PC-3 (cell line): Measurements from ENCODE around the gene TBX10. TPM values are rescaled to one million over a fixed set of nuclear protein-coding genes. Genes with fewer than 3 reads are reported as not detected.
A peak's percentile ranks its signal among the peaks of the same experiment; 100 is the strongest.

ENCODE experiments used
- ATAC-seq: fragments of 200-7000 bp; cut with Tn5 transposase; 2 replicates; pipeline ENCODE4 v1.9.1; 2020; ENCODE audit warnings: mild to moderate bottlenecking, moderate library complexity
- BruUV-seq: library from RNA; stranded (reverse); fragments of 400-500 nt; replicated peaks from 2 replicates; lab custom pipeline; 2021; lab: Mats Ljungman, UMichigan
- CTCF ChIA-PET: fragments of 300-600 bp; sonication (Branson Sonifier 250); formaldehyde crosslinking; loops from one replicate; lab custom pipeline; 2022; ENCODE audit warnings: antibody characterized with exemption; lab: Charles Lee
- POLR2A ChIA-PET: fragments of 300-600 bp; sonication (Branson Sonifier 250); formaldehyde crosslinking; loops from one replicate; lab custom pipeline; 2022; ENCODE audit warnings: antibody characterized with exemption; ENCODE audit not compliant: unreplicated experiment; lab: Charles Lee
- DNase-seq: peaks from one replicate; pipeline ENCODE4 v3.0.0-alpha.2; 2015
- H2AFZ ChIP-seq: fragments of 300-600 bp; sonication (generic); 2 replicates; pipeline ENCODE4 v1.6.0; 2016; ENCODE audit warnings: antibody characterized with exemption, low read length
- H3F3A ChIP-seq: fragments of 300-600 bp; sonication (generic); one replicate; pipeline ENCODE4 v1.6.0; 2017; ENCODE audit warnings: antibody characterized with exemption, low read length, control low read depth, mild to moderate bottlenecking; ENCODE audit not compliant: unreplicated experiment
- H3K27ac ChIP-seq: fragments of 300-600 bp; sonication (generic); 2 replicates; pipeline ENCODE4 v1.5.1; 2016; ENCODE audit warnings: mild to moderate bottlenecking, low read length
- H3K27me3 ChIP-seq: fragments of 300-600 bp; sonication (generic); 2 replicates; pipeline ENCODE4 v1.6.1; 2016; ENCODE audit warnings: low read length, mixed read lengths
- H3K36me3 ChIP-seq: fragments of 300-600 bp; sonication (generic); 2 replicates; pipeline ENCODE4 v1.6.1; 2016; ENCODE audit warnings: low read depth, mixed run types, low read length, mixed read lengths
- H3K4me1 ChIP-seq: fragments of 300-600 bp; sonication (generic); 2 replicates; pipeline ENCODE4 v1.5.1; 2016; ENCODE audit warnings: low read length; ENCODE audit not compliant: insufficient read depth
- H3K4me2 ChIP-seq: fragments of 300-600 bp; sonication (generic); 2 replicates; pipeline ENCODE4 v1.6.0; 2016; ENCODE audit warnings: low read length
- H3K4me3 ChIP-seq: fragments of 300-600 bp; sonication (generic); 2 replicates; pipeline ENCODE4 v1.5.1; 2016; ENCODE audit warnings: mild to moderate bottlenecking, low read length, mixed read lengths
- H3K79me2 ChIP-seq: fragments of 300-600 bp; sonication (generic); 2 replicates; pipeline ENCODE4 v1.6.1; 2017; ENCODE audit warnings: low read length, mixed read lengths
- H3K9ac ChIP-seq: fragments of 300-600 bp; sonication (generic); 2 replicates; pipeline ENCODE4 v1.6.0; 2016; ENCODE audit warnings: mild to moderate bottlenecking, low read length
- H3K9me2 ChIP-seq: fragments of 300-600 bp; sonication (generic); replicated peaks from 2 replicates; pipeline ENCODE4 v1.6.1; 2016; ENCODE audit warnings: mixed run types, low read length, mixed read lengths
- H3K9me3 ChIP-seq: fragments of 300-600 bp; sonication (generic); 2 replicates; pipeline ENCODE4 v1.6.1; 2016; ENCODE audit warnings: low read length, mixed read lengths
- H4K20me1 ChIP-seq: fragments of 300-600 bp; sonication (generic); 2 replicates; pipeline ENCODE4 v1.6.1; 2016; ENCODE audit warnings: low read length, mixed read lengths
- EZH2 ChIP-seq: fragments of 300-600 bp; sonication (generic); IDR thresholded peaks from one replicate; pipeline ENCODE4 v1.6.1; 2017; ENCODE audit warnings: antibody characterized with exemption, mild to moderate bottlenecking, low read length; ENCODE audit not compliant: unreplicated experiment
- EZH2phosphoT487 ChIP-seq: fragments of 300-600 bp; sonication (generic); IDR thresholded peaks from 2 replicates; pipeline ENCODE4 v1.6.1; 2018; ENCODE audit warnings: mild to moderate bottlenecking, antibody characterized with exemption, low read length, borderline replicate concordance
- intact Hi-C: fragments of 100-400 bp; cut with micrococcal nuclease; formaldehyde crosslinking; loops from 2 replicates; pipeline ENCODE4 v1.9.0; 2023
- total RNA-seq: library from RNA; depleted of rRNA; stranded (reverse); fragments of >200 nt; gene quantifications from 2 replicates; pipeline ENCODE4 v1.2.3, GENCODE V29; 2014
- TF ChIP-seq, protein P1 (sequence below): fragments of 300-600 bp; sonication (generic); conservative IDR thresholded peaks from 2 replicates; pipeline ENCODE4 v1.5.1; 2017; ENCODE audit warnings: antibody characterized with exemption, low read depth, mild to moderate bottlenecking, low read length

TBX10 gene
- total RNA-seq, 1 experiment from 2014 or later, result not detected

DNA sequence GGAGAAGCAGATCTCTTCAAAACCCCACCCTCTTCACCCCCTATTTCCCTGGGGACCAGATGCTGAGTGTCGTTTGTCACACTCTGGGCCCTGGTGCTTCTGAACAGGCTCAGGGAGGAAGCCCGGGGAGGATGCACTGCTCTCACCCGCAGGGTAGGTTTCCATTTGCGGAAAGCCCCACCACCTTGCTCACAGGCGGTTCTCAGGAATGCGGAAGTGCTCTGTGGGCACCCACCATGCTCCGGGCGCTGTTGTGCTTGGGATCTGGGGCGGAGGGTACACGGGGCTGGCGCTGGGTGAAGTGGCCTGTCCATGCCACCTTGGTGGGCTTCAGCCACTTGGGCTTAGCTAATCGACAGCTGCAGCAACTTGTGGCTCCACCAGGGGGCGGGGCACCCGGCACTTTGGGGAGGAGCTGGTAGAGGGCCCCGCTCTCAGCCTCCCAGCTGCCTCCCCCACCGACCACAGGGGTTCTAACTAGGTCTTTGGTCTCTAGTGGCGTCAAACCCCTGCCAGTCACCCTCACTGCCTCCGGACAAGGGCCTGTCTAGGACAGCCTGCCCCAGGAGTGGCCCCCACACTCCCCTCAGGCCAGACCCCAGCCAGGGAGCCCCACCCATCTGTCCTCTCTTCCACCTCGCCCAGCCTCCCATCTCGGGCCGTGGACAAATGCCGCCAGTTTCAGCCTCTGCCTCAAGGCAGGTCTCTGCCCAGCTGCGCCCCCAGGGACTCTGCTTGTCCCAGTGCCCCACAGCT is 25.4 kb downstream of the TBX10 start:
- Histone ChIP-seq H3K4me2 (no peak overlapping the region), H3K36me3 (peaks cover 18% of the 10 kb centered on the region), H3K4me3 (no peak overlapping the region), H3F3A (no peaks in the 10 kb centered on the region), H3K9me2 (no peaks in the 10 kb centered on the region), H3K79me2 (no peaks in the 10 kb centered on the region), H3K27me3 (no peaks in the 10 kb centered on the region), H3K9ac (no peak overlapping the region), H4K20me1 (no peaks in the 10 kb centered on the region), H3K9me3 (no peaks in the 10 kb centered on the region), H2AFZ (no peak overlapping the region), H3K27ac (no peak overlapping the region), H3K4me1 (no peaks in the 10 kb centered on the region)
- POLR2A ChIA-PET, result no interaction called here
- TF ChIP-seq EZH2phosphoT487, result no peak
- TF ChIP-seq, protein P1, sequence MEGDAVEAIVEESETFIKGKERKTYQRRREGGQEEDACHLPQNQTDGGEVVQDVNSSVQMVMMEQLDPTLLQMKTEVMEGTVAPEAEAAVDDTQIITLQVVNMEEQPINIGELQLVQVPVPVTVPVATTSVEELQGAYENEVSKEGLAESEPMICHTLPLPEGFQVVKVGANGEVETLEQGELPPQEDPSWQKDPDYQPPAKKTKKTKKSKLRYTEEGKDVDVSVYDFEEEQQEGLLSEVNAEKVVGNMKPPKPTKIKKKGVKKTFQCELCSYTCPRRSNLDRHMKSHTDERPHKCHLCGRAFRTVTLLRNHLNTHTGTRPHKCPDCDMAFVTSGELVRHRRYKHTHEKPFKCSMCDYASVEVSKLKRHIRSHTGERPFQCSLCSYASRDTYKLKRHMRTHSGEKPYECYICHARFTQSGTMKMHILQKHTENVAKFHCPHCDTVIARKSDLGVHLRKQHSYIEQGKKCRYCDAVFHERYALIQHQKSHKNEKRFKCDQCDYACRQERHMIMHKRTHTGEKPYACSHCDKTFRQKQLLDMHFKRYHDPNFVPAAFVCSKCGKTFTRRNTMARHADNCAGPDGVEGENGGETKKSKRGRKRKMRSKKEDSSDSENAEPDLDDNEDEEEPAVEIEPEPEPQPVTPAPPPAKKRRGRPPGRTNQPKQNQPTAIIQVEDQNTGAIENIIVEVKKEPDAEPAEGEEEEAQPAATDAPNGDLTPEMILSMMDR, result peak; percentile 79
- no peak for TF ChIP-seq EZH2
- ATAC-seq (peak; percentile 55), DNase-seq (peak; percentile 53)
- CTCF ChIA-PET, result interaction anchor here (0.6 to 1.1 kb wide), 6 partner anchors 16 to 44 kb away, joined by 3 to 7 read pairs (median 3); partner anchors contain the start of genes GSTP1 and NUDT8
- intact Hi-C loops, result no loop called here
- BruUV-seq, result no TSS peak

DNA sequence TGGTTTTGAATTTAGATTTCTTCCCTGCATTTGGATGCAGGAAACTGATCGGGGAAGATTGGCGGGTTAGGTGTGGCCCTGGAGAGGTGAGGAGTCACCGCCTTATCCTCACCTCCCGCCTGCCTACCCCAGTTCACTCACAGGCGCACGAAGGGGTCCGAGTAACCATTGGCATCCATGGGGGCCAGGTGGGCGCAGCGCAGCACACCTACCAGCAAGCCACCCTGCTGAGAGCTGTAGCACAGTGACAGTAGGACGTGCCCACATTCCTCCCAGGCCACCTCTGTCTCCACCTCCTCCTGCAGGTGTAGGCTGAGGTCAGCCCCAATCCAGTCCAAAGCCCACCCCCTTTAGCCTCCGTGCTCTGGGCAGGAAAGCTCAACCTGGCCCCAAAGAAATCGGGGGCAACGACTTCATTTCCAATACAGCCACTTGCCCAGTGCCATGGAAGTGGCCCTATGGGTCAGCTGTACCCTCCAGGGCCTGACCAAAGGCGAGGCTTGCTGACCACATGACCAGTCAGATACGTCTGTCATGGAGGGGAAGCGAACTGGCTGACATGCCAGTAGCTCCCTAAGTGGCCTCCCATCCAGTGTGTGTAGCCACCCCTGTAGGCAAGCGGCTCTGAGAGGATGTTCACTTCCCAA is 26.1 kb downstream of the TBX10 start:
- Histone ChIP-seq H3K36me3 (peaks cover 25% of the 10 kb centered on the region), H4K20me1 (no peaks in the 10 kb centered on the region), H3K79me2 (peaks cover 6% of the 10 kb centered on the region), H3K9me2 (no peaks in the 10 kb centered on the region), H3K9ac (no peak overlapping the region), H3K4me1 (no peaks in the 10 kb centered on the region; the same call in 1 of the 2 replicates), H2AFZ (no peak overlapping the region), H3K9me3 (no peaks in the 10 kb centered on the region), H3K27me3 (no peaks in the 10 kb centered on the region), H3K27ac (no peak overlapping the region), H3K4me2 (no peak overlapping the region), H3F3A (no peaks in the 10 kb centered on the region), H3K4me3 (no peak overlapping the region)
- POLR2A ChIA-PET, result no interaction called here
- BruUV-seq, result no TSS peak
- DNase-seq, result no peak
- no peak for ATAC-seq
- TF ChIP-seq EZH2 (no peak), EZH2phosphoT487 (no peak)
- TF ChIP-seq, protein P1, result no peak
- CTCF ChIA-PET, result interaction anchor here (0.6 to 1.1 kb wide), 5 partner anchors 16 to 44 kb away, joined by 3 to 7 read pairs (median 3); partner anchors contain the start of genes GSTP1 and NUDT8
- intact Hi-C loops, result no loop called here
